ENCODE measurements around the gene MRGPRX1.

The MRGPRX1 gene

DNA sequence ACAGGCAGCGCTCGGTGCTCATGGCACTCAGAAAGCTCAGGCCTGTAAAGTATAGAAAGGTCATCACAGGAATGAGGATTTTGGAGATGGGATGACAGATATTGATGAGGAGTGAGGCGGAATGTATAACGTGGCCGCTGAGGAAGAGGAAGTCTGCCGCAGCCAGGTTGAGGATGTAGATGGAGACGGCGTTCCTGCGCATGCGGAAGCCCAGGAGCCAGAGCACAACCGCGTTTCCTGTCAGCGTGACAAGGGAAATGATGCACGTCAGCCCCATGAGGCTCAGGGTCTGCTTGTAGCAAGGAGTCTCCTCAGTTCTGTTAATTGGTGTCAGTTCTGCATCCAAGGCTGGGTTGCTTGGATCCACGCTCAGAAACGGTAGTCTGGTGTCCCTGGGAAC, 33.1 kb upstream of the MRGPRX1 start:
- Histone ChIP-seq H3K36me3 (ENCODE audit: control insufficient read depth, insufficient read depth, low read length) (no peaks in the 10 kb centered on the region), H3K4me3 (replicated peaks; ENCODE audit: low read depth, low read length) (no peak overlapping the region), H3K27me3 (replicated peaks; ENCODE audit: control insufficient read depth, insufficient read depth, low read length) (no peaks in the 10 kb centered on the region)
- TF ChIP-seq, protein P1, sequence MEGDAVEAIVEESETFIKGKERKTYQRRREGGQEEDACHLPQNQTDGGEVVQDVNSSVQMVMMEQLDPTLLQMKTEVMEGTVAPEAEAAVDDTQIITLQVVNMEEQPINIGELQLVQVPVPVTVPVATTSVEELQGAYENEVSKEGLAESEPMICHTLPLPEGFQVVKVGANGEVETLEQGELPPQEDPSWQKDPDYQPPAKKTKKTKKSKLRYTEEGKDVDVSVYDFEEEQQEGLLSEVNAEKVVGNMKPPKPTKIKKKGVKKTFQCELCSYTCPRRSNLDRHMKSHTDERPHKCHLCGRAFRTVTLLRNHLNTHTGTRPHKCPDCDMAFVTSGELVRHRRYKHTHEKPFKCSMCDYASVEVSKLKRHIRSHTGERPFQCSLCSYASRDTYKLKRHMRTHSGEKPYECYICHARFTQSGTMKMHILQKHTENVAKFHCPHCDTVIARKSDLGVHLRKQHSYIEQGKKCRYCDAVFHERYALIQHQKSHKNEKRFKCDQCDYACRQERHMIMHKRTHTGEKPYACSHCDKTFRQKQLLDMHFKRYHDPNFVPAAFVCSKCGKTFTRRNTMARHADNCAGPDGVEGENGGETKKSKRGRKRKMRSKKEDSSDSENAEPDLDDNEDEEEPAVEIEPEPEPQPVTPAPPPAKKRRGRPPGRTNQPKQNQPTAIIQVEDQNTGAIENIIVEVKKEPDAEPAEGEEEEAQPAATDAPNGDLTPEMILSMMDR (IDR thresholded peaks at IDR 0.05; ENCODE audit: insufficient read depth, low read length, poor library complexity, severe bottlenecking), result no peak
- DNase-seq (ENCODE audit: extremely low read depth, insufficient read length), result no peak

GRCh38 chr11:18969720-18970119, 30.5 kb upstream of the MRGPRX1 start:
- no peak for DNase-seq (ENCODE audit: extremely low read depth, insufficient read length)
- Histone ChIP-seq H3K36me3 (ENCODE audit: control insufficient read depth, insufficient read depth, low read length) (no peaks in the 10 kb centered on the region), H3K4me3 (replicated peaks; ENCODE audit: low read depth, low read length) (no peak overlapping the region), H3K27me3 (replicated peaks; ENCODE audit: control insufficient read depth, insufficient read depth, low read length) (no peaks in the 10 kb centered on the region)
- TF ChIP-seq, protein P1 (IDR thresholded peaks at IDR 0.05; ENCODE audit: insufficient read depth, low read length, poor library complexity, severe bottlenecking), result no peak

- Histone ChIP-seq H3K27me3 (replicated peaks; ENCODE audit: control insufficient read depth, insufficient read depth, low read length) (no peaks in the 10 kb centered on the region; the same call in 1 of the 2 replicates), H3K36me3 (ENCODE audit: control insufficient read depth, insufficient read depth, low read length) (no peaks in the 10 kb centered on the region), H3K4me3 (replicated peaks; ENCODE audit: low read depth, low read length) (no peak overlapping the region)
- TF ChIP-seq, protein P1 (IDR thresholded peaks at IDR 0.05; ENCODE audit: insufficient read depth, low read length, poor library complexity, severe bottlenecking), result no peak
- no peak for DNase-seq (ENCODE audit: extremely low read depth, insufficient read length)
Measured at GRCh38 chr11:18958221-18958910, 19.2 kb upstream of the MRGPRX1 start.

DNA sequence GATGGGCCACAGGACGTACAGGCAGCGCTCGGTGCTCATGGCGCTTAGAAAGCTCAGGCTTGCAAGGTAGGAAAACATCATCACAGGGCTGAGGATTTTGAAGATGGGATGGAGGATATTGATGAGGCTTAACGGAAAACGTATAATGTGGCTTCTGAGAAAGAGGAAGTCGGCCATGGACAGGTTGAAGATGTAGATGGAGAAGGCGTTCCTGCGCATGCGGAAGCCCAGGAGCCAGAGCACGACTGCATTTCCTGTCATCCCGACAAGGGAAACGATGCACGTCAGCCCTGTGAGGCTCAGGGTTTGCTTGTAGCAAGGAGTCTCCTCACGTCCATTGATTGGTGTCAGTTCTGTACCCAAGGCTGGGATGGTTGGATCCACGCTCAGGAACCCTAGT, 17.4 kb upstream of the MRGPRX1 start:
- H3K4me3 ChIP-seq (replicated peaks; ENCODE audit: low read depth, low read length), result no peak overlapping the region
- H3K27me3 ChIP-seq (replicated peaks; ENCODE audit: control insufficient read depth, insufficient read depth, low read length), result no peaks in the 10 kb centered on the region; the same call in 1 of the 2 replicates
- DNase-seq (ENCODE audit: extremely low read depth, insufficient read length), result no peak
- H3K36me3 ChIP-seq (ENCODE audit: control insufficient read depth, insufficient read depth, low read length), result no peaks in the 10 kb centered on the region
- TF ChIP-seq, protein P1 (IDR thresholded peaks at IDR 0.05; ENCODE audit: insufficient read depth, low read length, poor library complexity, severe bottlenecking), result no peak

GRCh38 chr11:18936002-18936673, 3.1 kb downstream of the MRGPRX1 start:
- no peak for DNase-seq (ENCODE audit: extremely low read depth, insufficient read length)
- Histone ChIP-seq H3K4me3 (replicated peaks; ENCODE audit: low read depth, low read length) (no peak overlapping the region), H3K27me3 (replicated peaks; ENCODE audit: control insufficient read depth, insufficient read depth, low read length) (no peaks in the 10 kb centered on the region; the same call in 1 of the 2 replicates), H3K36me3 (ENCODE audit: control insufficient read depth, insufficient read depth, low read length) (no peaks in the 10 kb centered on the region)
- TF ChIP-seq, protein P1 (IDR thresholded peaks at IDR 0.05; ENCODE audit: insufficient read depth, low read length, poor library complexity, severe bottlenecking), result no peak
